Measurements from ENCODE around the gene CXCR6. TPM values are rescaled to one million over a fixed set of nuclear protein-coding genes. Genes with fewer than 3 reads are reported as not detected.

Gene CXCR6
- total RNA-seq, 1 donor from 2014 or later: 4.3 TPM

DNA sequence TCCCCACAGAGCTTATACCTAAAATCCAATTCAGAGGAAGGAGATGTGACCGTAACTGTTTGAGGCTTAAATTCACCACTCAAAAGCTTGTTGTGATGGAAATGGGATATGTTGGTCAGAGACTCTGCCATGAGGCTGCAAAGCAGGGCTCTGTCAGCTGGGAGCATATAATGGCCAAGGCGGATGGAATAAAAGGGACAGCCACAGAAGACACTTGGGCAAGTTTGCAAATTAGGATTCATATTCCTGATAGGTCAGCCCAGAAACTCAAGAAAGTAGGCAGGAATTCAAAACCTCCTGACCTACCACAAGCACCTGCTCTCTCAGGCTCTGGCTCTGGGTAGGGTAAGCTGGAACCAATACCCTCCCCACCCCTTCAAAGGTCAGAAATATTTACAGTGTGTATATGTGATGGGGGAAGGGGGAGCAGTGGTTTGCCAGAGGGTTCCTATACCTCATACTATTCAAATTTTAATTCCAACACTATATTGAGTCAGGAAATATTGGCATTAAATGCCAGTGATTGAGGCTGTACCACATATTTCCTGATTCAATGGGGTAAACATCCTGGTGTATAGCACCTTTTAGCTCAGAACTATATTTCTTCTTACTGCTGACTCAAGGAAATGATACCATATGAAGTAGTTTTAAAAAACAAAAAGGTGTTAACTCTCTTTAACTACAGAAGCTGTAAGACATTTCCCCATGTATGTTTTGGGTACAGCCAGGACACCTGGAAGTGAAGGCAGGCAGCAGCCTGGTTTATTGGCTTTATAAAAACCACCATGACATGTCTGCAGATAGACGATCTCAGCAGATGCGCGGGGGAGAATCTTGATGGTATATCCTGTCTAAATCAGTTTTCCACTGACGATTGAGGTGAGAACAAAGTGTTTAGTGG, 33.2 kb downstream of the CXCR6 start:
- peak overlapping the region; percentile 10 for H3K27ac ChIP-seq
- H3K36me3 ChIP-seq: peaks cover 96% of the 10 kb centered on the region
- no peak overlapping the region for H3K4me3 ChIP-seq
- intact Hi-C loops (cut with DNase I): no loop called here
- TF ChIP-seq, protein P1, sequence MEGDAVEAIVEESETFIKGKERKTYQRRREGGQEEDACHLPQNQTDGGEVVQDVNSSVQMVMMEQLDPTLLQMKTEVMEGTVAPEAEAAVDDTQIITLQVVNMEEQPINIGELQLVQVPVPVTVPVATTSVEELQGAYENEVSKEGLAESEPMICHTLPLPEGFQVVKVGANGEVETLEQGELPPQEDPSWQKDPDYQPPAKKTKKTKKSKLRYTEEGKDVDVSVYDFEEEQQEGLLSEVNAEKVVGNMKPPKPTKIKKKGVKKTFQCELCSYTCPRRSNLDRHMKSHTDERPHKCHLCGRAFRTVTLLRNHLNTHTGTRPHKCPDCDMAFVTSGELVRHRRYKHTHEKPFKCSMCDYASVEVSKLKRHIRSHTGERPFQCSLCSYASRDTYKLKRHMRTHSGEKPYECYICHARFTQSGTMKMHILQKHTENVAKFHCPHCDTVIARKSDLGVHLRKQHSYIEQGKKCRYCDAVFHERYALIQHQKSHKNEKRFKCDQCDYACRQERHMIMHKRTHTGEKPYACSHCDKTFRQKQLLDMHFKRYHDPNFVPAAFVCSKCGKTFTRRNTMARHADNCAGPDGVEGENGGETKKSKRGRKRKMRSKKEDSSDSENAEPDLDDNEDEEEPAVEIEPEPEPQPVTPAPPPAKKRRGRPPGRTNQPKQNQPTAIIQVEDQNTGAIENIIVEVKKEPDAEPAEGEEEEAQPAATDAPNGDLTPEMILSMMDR (IDR thresholded peaks at IDR 0.05): no peak
- no peak for ATAC-seq
- no peaks in the 10 kb centered on the region for H3K9me3 ChIP-seq
- peaks cover 26% of the 10 kb centered on the region for H3K4me1 ChIP-seq
- no peak for DNase-seq
- no peaks in the 10 kb centered on the region for H3K27me3 ChIP-seq (ENCODE audit: low read depth)

DNA sequence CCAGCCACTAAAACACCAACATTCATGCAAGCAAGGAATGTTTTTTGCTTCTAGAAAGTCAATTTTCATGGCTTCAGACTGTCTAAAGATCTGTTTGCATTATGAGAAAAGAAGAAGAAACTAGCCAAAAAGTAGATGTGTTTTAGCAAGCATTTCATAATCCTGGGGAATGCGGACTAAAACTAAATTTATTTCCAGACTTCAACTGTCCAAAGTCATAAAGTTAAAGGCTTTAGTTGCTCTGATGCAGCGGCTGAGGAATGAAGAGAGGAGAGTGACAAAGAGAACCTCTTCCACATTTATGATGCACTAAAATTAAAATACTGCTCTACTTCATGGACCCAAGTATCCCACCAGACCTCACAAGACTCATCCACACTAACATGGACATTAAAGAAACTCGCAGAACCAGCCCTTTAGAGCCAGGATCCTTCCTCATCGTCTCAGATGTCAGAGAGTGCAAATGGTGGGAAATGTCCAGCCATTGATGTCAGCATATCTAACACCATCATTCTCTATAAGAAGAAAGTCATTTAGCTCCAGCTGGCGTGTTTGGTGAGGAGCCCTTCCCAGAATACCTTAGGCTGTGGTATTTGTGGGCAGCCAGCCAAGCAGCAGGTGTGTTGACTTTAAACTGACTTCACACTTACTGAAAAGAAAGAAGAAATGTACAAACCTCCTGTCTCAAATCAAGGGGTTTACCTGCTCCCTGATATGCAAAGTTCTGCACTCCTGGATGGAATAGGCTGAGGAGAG, 34.9 kb downstream of the CXCR6 start:
- TF ChIP-seq, protein P1 (IDR thresholded peaks at IDR 0.05): no peak
- DNase-seq: peak; percentile 86
- Histone ChIP-seq H3K9me3 (no peaks in the 10 kb centered on the region), H3K36me3 (peaks cover 96% of the 10 kb centered on the region), H3K27me3 (ENCODE audit: low read depth) (no peaks in the 10 kb centered on the region), H3K4me1 (peaks cover 12% of the 10 kb centered on the region), H3K4me3 (no peak overlapping the region), H3K27ac (peak overlapping the region; percentile 50)
- intact Hi-C loops (cut with DNase I): no loop called here
- ATAC-seq: peak; percentile 84 to 89

DNA sequence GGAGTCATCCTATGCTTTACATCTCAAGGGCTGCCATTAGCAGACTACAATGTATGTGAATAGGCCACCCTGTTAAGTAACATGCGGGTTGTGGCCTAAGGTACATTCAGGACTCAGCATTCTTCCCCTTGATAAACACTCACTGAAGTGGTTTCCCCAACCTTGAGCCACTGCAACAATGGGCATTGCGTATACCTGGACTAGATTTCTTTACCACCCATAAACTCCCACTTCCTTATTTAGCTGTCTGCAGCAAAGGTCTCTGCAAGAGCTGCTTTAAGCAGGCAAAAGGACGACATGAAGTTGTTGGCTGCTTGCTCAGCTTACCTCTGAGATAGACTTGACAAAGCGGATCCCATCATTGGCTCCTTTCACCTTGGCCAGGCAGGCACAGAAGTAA, 36.1 kb downstream of the CXCR6 start:
- no peak overlapping the region for H3K4me3 ChIP-seq
- peaks cover 19% of the 10 kb centered on the region for H3K4me1 ChIP-seq
- peak overlapping the region; percentile 50 for H3K27ac ChIP-seq
- TF ChIP-seq, protein P1 (IDR thresholded peaks at IDR 0.05): no peak
- ATAC-seq: peak; percentile 18 to 53
- H3K27me3 ChIP-seq (ENCODE audit: low read depth): no peaks in the 10 kb centered on the region
- H3K36me3 ChIP-seq: peaks cover 97% of the 10 kb centered on the region
- intact Hi-C loops (cut with DNase I): no loop called here
- no peaks in the 10 kb centered on the region for H3K9me3 ChIP-seq
- no peak for DNase-seq

DNA sequence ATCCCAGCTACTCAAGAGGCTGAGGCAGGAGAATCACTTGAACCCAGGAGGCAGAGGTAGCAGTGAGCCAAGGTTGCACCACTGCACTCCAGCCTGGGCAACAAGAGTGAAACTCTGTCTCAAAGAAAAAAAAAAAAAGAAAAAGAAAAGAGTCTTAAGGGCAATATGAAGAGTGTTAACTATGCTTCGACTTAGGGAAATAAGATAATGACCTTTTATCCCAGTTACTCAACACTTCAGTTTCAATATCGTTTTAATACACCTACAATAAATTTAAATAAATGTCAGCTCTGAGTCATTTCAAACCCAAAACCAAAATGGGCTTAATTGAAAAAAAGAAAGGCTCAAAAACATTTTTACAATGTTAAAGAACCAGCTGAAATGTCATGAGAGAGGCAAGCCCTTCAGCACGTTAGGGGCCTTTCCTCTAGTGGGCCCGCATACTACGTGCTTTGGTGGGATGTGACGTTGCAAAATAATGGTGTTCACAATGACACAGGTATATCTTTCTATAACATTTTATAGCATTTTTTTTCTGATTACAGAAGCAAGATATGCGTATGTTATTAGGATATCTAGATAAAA, 37.1 kb downstream of the CXCR6 start:
- no peak overlapping the region for H3K27ac ChIP-seq
- H3K4me1 ChIP-seq: peaks cover 29% of the 10 kb centered on the region
- ATAC-seq: no peak
- TF ChIP-seq, protein P1 (IDR thresholded peaks at IDR 0.05): no peak
- intact Hi-C loops (cut with DNase I): no loop called here
- H3K4me3 ChIP-seq: no peak overlapping the region
- DNase-seq: no peak
- no peaks in the 10 kb centered on the region for H3K27me3 ChIP-seq (ENCODE audit: low read depth)
- H3K9me3 ChIP-seq: no peaks in the 10 kb centered on the region
- peaks cover 93% of the 10 kb centered on the region for H3K36me3 ChIP-seq

DNA sequence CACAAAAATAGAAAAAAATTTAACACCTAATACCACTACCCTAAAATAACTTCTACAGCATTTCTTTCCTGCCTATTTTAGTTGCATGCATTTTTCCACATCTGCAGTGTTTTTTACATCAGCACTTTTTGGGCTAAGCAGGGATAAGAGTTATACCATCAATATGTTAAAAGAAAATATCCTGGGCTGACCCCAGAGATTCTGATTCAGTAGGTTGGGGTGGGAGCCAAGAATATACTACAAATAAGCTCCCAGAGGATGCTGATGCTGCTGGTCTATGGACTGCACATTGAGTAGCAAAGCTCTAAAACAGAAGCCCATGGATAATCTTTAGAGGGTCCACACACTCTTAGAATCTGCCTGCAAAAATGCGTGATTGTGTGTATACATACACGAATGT, 37.6 kb downstream of the CXCR6 start:
- DNase-seq: no peak

More for the DNA sequence above, 37.6 kb downstream of the CXCR6 start:
- Histone ChIP-seq H3K27me3 (ENCODE audit: low read depth) (no peaks in the 10 kb centered on the region), H3K9me3 (no peaks in the 10 kb centered on the region), H3K4me3 (no peak overlapping the region), H3K27ac (no peak overlapping the region), H3K4me1 (peaks cover 34% of the 10 kb centered on the region), H3K36me3 (peaks cover 88% of the 10 kb centered on the region)
- no peak for ATAC-seq
- intact Hi-C loops (cut with DNase I): no loop called here
- TF ChIP-seq, protein P1 (IDR thresholded peaks at IDR 0.05): no peak

Measured in lower lobe of right lung (tissue), 2 donors.